Measurements from ENCODE around the gene PPFIA1. TPM values are rescaled to one million over a fixed set of nuclear protein-coding genes. Genes with fewer than 3 reads are reported as not detected.

The PPFIA1 gene
- total RNA-seq, 2 donors from 2014 or later: 105 to 118 TPM

- H3K4me1 ChIP-seq (ENCODE audit: control insufficient read depth, insufficient read depth, low read length): no peaks in the 10 kb centered on the region
Observed at GRCh38 chr11:70415642-70416395, 145.3 kb downstream of the PPFIA1 start.

GRCh38 chr11:70416881-70417280 is 146.4 kb downstream of the PPFIA1 start:
- Histone ChIP-seq H3K9me3 (ENCODE audit: control insufficient read depth, low read length) (no peaks in the 10 kb centered on the region), H3K4me1 (ENCODE audit: control insufficient read depth, insufficient read depth, low read length) (no peaks in the 10 kb centered on the region), H3K27me3 (ENCODE audit: control insufficient read depth, insufficient read depth, low read length, poor library complexity, severe bottlenecking) (no peaks in the 10 kb centered on the region), H3K36me3 (ENCODE audit: control insufficient read depth, insufficient read depth, low read length) (peaks cover 92% of the 10 kb centered on the region), H3K27ac (ENCODE audit: low read depth, low read length) (no peak overlapping the region), H3K9ac (ENCODE audit: extremely low read depth, low read length, poor library complexity, severe bottlenecking) (no peak overlapping the region), H3K4me3 (ENCODE audit: low read length) (no peak overlapping the region)
- WGBS, 2 experiments (ENCODE audit: insufficient coverage in 1 of 2, insufficient read length in 1 of 2): 96 to 98% methylated on average over 12 to 20 of the region's 20 CpGs
- TF ChIP-seq, protein P1, sequence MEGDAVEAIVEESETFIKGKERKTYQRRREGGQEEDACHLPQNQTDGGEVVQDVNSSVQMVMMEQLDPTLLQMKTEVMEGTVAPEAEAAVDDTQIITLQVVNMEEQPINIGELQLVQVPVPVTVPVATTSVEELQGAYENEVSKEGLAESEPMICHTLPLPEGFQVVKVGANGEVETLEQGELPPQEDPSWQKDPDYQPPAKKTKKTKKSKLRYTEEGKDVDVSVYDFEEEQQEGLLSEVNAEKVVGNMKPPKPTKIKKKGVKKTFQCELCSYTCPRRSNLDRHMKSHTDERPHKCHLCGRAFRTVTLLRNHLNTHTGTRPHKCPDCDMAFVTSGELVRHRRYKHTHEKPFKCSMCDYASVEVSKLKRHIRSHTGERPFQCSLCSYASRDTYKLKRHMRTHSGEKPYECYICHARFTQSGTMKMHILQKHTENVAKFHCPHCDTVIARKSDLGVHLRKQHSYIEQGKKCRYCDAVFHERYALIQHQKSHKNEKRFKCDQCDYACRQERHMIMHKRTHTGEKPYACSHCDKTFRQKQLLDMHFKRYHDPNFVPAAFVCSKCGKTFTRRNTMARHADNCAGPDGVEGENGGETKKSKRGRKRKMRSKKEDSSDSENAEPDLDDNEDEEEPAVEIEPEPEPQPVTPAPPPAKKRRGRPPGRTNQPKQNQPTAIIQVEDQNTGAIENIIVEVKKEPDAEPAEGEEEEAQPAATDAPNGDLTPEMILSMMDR (conservative IDR thresholded peaks at IDR 0.05): no peak
- Mint-ChIP-seq H3K36me3 (ENCODE audit: low read depth) (peaks cover 88% of the 10 kb centered on the region), H3K27me3 (ENCODE audit: insufficient read depth) (no peaks in the 10 kb centered on the region), H3K27ac (no peak overlapping the region), H3K9me3 (no peaks in the 10 kb centered on the region), H3K4me3 (no peak overlapping the region), H3K4me1 (no peaks in the 10 kb centered on the region)
- no peak for DNase-seq

More at GRCh38 chr11:70415642-70416395, 145.3 kb downstream of the PPFIA1 start:
- peaks cover 92% of the 10 kb centered on the region for H3K36me3 ChIP-seq (ENCODE audit: control insufficient read depth, insufficient read depth, low read length)
- TF ChIP-seq, protein P1 (conservative IDR thresholded peaks at IDR 0.05): no peak
- no peaks in the 10 kb centered on the region for H3K27me3 ChIP-seq (ENCODE audit: control insufficient read depth, insufficient read depth, low read length, poor library complexity, severe bottlenecking)
- 94 to 98% methylated on average over 15 to 25 of the region's 25 CpGs for WGBS, 2 experiments (ENCODE audit: insufficient coverage in 1 of 2, insufficient read length in 1 of 2)
- H3K9ac ChIP-seq (ENCODE audit: extremely low read depth, low read length, poor library complexity, severe bottlenecking): no peak overlapping the region
- no peaks in the 10 kb centered on the region for H3K9me3 ChIP-seq (ENCODE audit: control insufficient read depth, low read length)
- Mint-ChIP-seq H3K36me3 (ENCODE audit: low read depth) (peaks cover 87% of the 10 kb centered on the region), H3K4me3 (no peak overlapping the region), H3K9me3 (no peaks in the 10 kb centered on the region), H3K27me3 (ENCODE audit: insufficient read depth) (no peaks in the 10 kb centered on the region), H3K27ac (peak overlapping the region; percentile 32), H3K4me1 (no peaks in the 10 kb centered on the region)
- DNase-seq: no peak
- no peak overlapping the region for H3K27ac ChIP-seq (ENCODE audit: low read depth, low read length)
- no peak overlapping the region for H3K4me3 ChIP-seq (ENCODE audit: low read length)

- DNase-seq: no peak
- Mint-ChIP-seq H3K9me3 (no peaks in the 10 kb centered on the region), H3K27me3 (ENCODE audit: insufficient read depth) (no peaks in the 10 kb centered on the region), H3K4me1 (no peaks in the 10 kb centered on the region), H3K36me3 (ENCODE audit: low read depth) (peaks cover 87% of the 10 kb centered on the region), H3K4me3 (no peak overlapping the region), H3K27ac (no peak overlapping the region)
- Histone ChIP-seq H3K36me3 (ENCODE audit: control insufficient read depth, insufficient read depth, low read length) (peaks cover 90% of the 10 kb centered on the region), H3K4me3 (ENCODE audit: low read length) (no peak overlapping the region), H3K27me3 (ENCODE audit: control insufficient read depth, insufficient read depth, low read length, poor library complexity, severe bottlenecking) (no peaks in the 10 kb centered on the region), H3K9ac (ENCODE audit: extremely low read depth, low read length, poor library complexity, severe bottlenecking) (no peak overlapping the region), H3K27ac (ENCODE audit: low read depth, low read length) (no peak overlapping the region), H3K4me1 (ENCODE audit: control insufficient read depth, insufficient read depth, low read length) (no peaks in the 10 kb centered on the region), H3K9me3 (ENCODE audit: control insufficient read depth, low read length) (no peaks in the 10 kb centered on the region)
- TF ChIP-seq, protein P1 (conservative IDR thresholded peaks at IDR 0.05): no peak
- 92 to 96% methylated on average over 7 to 12 of the region's 12 CpGs for WGBS, 2 experiments (ENCODE audit: insufficient coverage in 1 of 2, insufficient read length in 1 of 2)
Observed at GRCh38 chr11:70418130-70418529, 147.6 kb downstream of the PPFIA1 start.
